ENCODE results near the gene R3HDM1.
"Not testable (repeated sequence)": the region's sequence is repeated elsewhere in the genome, so short reads cannot be mapped to it uniquely, and the experiment has no call there.

R3HDM1 gene

GRCh38 chr2:135581282-135581681 is 50.0 kb downstream of the R3HDM1 start:
- DNase-seq: no peak

- DNase-seq: no peak
Observed at GRCh38 chr2:135582383-135582782, 51.1 kb downstream of the R3HDM1 start.

GRCh38 chr2:135585586-135585985 is 54.3 kb downstream of the R3HDM1 start:
- DNase-seq: no peak

DNA sequence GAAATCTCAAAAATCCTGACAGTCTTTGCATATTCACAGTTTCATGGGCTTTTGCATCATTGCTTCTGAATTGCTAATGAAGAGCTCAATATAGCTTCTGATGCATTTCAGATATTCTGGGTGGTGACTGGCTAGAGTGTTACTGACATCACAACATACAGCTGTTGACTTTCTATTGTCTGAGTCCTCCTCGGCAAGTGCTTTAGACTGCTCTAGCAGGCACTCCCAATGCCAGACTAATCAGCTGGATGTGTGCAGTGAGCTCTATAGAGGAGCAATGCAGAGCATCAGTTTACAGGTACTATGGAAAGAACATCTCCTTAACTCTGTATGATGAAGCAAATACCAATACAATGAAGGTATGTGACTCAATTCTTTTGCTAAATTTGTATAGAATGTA is 54.9 kb downstream of the R3HDM1 start:
- no peak for DNase-seq

GRCh38 chr2:135587958-135588357 is 56.7 kb downstream of the R3HDM1 start:
- DNase-seq: no peak

- DNase-seq: no peak
Observed at GRCh38 chr2:135590619-135591260, 59.5 kb downstream of the R3HDM1 start.

GRCh38 chr2:135600915-135601314 is 69.6 kb downstream of the R3HDM1 start:
- no peak for DNase-seq

DNA sequence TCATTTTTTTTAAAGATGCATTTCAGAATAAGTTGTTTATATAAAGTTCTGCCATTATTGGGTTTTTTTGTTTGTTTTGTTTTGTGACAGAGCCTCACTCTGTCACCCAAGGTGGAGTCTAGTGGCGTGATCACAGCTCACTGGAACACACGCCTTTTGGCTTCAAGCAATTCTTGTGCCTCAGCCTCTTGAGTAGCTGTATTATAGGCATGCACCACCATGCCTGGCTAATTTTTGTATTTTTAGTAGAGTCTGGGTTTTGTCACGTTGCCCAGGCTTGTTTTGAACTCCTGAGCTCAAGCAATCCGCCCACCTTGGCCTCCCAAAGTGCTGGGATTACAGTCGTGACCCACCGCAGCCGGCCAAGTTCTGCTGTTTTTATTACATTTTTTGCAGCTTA is 72.3 kb downstream of the R3HDM1 start:
- no peak for DNase-seq

DNA sequence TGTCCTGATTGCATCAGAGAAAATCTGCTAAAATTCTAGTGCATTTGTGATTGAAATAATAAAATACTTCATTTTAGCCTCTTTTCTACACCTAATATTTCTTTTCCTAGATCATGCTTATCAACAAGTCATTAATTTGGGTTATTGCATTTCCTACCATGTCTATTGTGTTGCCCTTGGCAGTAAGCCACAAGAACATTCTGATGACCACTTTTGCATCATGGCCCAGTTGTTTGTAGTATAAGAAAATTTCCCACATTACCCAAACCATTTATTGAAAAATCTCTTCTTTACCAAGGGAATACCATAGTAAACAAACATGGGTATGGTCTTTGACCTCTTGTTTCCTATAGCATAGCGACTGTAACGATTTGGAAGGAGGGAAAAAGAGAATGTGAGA is 76.3 kb downstream of the R3HDM1 start:
- no peak for DNase-seq

GRCh38 chr2:135612319-135612718 is 81.0 kb downstream of the R3HDM1 start:
- DNase-seq: no peak

- DNase-seq: no peak
Observed at GRCh38 chr2:135615404-135615803, 84.1 kb downstream of the R3HDM1 start.

GRCh38 chr2:135617501-135618015 is 86.3 kb downstream of the R3HDM1 start:
- DNase-seq: no peak

GRCh38 chr2:135620198-135620597 is 88.9 kb downstream of the R3HDM1 start:
- DNase-seq: no peak

DNA sequence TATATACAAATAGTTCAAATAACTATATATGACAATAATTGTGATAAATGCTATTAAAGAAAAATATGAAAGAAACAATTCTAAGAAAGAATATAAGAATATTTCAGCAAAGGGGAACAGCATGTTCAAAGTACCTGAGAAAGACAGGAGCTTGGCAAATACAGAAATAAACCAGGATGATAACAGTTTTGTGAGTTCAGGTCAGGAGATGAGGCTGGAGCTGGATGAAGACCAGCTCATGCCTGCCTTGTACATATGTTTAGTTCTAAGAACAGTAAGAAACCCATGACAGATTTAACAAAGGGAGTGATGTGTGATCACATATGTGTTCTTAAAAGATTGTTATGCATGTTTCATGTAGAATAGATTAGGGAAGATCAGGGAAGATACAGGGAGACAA is 98.2 kb downstream of the R3HDM1 start:
- no peak for DNase-seq

DNA sequence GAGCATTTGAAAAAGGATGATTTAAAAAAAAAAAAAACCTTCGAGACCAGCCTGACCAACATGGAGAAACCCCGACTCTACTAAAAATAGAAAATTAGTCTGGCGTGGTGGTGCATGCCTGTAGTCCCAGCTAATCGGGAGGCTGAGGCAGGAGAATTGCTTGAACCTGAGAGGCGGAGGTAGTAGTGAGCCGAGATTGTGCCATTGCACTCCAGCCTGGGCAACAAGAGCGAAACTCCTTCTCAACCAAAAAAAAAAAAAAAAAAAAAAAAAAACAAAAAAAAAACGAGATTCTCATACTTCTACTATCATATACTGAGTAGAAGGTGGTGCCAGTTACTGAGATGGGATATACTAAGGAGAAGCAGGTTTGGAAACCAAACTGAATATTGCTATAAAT is 98.8 kb downstream of the R3HDM1 start:
- DNase-seq: not testable (repeated sequence)

DNA sequence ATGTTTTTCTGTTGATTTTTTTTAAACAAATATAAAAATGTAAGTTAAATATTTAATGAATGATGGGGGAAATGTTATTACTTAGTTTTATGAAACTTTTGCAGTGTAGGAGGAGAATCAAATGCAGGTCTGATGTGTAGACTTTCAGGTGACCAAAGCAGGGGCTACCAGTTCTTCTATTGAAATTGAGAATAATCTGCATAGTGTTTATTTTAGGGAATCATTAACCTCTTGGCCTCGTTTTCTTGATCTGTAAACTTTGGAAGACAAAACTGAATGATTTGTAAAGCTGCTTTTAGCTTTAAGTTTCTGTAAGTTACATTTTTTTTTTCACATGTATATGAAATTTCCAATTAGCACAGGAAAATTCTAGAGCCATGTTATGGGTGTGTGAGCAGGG is 99.2 kb downstream of the R3HDM1 start:
- DNase-seq: no peak

GRCh38 chr2:135633582-135633981 is 102.3 kb downstream of the R3HDM1 start:
- DNase-seq: no peak

DNA sequence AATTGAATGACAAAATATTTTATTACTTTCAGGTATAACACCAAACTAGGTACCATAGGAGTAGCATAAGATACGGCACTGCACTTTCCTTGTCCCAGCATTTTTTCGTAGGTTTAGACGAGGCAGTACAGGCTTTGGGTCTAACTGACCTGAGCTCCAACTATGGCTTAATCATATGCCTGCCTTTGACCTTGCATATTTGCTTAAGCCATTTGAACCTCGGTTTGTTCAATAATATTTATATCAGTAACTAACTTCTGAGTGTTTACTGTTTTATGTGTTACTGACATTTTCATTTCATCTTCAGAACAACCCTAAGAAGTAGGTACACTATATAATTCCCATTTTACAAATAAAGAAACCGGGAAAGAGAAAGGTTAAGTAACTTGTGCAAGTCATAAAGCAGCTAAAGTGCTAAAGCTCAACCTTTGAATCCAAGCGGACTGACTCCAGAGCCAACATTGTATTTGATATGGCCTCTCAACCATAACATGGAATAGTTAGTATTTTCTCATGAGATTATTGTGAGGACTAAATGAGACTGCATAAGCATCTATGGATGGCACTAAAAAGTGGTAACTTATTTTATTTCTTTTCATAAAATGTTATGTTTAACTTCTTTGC is 104.0 kb downstream of the R3HDM1 start:
- DNase-seq: no peak

GRCh38 chr2:135636982-135637381 is 105.7 kb downstream of the R3HDM1 start:
- no peak for DNase-seq

DNA sequence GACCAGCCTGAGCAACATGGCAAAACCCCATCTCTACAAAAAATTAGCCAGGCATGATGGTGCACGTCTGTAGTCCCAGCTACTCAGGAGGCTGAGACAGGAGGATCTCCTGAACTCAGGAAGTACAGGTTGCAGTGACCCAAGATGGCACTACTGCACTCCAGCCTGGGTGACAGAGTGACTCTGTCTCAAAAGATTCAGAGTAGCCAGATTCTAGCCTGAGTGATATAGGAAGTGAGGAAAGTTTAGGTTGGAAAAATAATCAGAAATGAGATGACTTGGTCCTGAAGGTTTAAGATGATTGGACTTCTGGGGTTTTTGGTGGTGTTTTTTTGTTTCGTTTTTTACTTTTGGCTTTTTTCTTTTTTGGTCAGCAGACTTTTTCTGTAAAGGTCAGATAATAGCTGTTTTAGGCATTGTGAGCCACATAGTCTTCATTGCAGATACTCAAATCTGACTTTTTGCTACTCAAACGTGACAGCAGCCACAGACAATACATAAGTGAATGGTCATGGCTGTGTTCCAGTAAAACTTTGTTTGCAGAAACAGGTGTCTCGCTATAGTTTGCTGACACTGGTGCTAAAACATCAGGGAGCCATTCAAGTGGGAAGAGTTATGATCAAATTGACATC is 106.3 kb downstream of the R3HDM1 start:
- DNase-seq: no peak

DNA sequence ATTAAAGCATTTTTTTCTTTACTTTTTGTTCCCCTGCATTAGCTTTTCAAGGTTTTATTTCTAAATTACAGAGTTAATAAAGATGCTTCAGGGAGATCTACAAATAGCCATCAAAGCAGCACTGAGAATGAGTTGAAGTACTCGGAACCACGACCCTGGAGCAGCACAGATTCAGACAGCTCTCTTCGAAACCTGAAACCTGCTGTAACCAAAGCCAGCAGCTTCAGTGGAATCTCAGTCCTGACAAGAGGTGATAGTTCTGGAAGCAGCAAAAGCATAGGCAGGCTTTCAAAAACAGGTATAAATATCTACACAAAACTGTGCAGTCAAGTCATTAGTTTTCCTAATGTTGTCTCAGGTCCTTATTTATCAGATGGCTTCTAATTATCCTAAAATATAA is 107.5 kb downstream of the R3HDM1 start:
- no peak for DNase-seq

GRCh38 chr2:135641156-135642068 is 110.1 kb downstream of the R3HDM1 start:
- no peak for DNase-seq
